Forelimb muscle (tissue), 1 donor: Measurements from ENCODE around the gene VAV3. TPM values are rescaled to one million over a fixed set of nuclear protein-coding genes. Genes with fewer than 3 reads are reported as not detected.
"Not testable (repeated sequence)": the region's sequence is repeated elsewhere in the genome, so short reads cannot be mapped to it uniquely, and the experiment has no call there.

Experiments
- DNase-seq: peaks from one replicate; pipeline ENCODE4 v3.0.0-alpha.2; 2013; ENCODE audit warnings: low read depth
- polyA plus RNA-seq: library from polyadenylated mRNA; unstranded; fragments of 120-200 nt; gene quantifications from one replicate; pipeline ENCODE4 v1.2.1, GENCODE V29; 2013; ENCODE audit not compliant: insufficient read length

Gene VAV3
- polyA plus RNA-seq, 1 donor: 3.3 TPM

DNA sequence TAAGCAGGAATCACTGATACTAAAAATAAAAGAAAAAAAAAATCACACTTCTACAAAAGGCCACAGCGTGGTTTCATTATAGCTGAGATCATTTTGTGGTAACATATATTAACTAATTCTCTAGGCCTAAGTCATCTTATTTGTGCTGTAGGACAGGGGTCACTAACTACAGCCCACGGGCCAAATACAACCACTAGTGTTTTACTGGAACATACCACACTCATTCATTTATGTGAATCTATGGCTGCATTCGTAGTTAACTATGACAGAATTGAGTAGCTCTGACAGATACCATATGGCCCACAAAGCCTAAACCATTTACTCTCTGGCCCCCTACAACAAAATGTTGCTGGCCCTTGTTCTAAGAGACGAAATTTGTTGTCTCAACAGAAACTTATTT lies 224.4 kb downstream of the VAV3 start:
- no peak for DNase-seq

DNA sequence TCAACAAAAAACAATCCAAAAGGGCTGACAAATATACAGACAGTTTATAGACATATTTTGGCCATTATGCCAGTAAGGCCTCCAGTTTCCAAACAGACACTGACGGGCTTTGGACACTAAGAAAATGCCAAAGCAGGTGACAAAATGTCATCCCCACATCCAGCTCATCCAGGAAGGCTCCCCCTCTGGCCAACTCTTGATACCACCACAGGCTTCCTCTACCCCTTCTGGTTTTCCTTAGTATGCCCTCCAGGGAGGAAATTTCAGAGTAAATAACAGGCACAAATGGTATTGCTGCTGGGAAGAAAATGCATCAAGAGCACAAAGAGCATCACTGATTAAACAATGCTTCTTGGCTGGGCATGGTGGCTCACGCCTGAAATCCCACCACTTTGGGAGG lies 225.3 kb downstream of the VAV3 start:
- DNase-seq: no peak

DNA sequence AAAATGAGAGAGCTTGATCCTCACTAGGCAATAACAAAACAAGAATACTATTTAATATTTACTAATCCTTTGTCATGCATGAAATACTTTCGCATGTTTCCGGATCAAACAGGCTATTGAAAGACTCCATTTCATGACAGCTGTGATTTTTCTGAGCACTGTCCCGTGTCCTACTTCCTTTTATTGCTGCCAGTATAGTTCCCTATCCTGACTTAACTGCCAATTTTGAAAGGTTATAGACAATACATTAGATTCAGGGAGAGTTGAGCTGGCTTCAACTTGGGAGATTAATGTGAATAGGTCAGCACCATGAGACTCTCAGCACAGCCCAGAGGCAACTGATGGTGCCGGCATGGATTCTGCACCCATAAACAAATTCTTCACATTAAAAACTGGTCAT lies 225.8 kb downstream of the VAV3 start:
- peak; percentile 9 for DNase-seq

DNA sequence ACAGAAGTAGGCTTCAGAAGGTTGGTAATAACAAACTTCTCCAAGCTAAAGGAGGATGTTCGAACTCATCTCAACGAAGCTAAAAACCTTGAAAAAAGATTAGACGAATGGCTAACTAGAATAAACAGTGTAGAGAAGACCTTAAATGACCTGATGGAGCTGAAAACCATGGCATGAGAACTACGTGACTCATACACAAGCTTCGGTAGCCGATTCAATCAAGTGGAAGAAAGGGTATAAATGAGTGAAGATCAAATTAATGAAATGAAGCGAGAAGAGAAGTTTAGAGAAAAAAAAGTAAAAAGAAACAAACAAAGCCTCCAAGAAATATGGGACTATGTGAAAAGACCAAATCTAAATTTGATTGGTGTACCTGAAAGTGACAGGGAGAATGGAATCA lies 231.6 kb downstream of the VAV3 start:
- not testable (repeated sequence) for DNase-seq

DNA sequence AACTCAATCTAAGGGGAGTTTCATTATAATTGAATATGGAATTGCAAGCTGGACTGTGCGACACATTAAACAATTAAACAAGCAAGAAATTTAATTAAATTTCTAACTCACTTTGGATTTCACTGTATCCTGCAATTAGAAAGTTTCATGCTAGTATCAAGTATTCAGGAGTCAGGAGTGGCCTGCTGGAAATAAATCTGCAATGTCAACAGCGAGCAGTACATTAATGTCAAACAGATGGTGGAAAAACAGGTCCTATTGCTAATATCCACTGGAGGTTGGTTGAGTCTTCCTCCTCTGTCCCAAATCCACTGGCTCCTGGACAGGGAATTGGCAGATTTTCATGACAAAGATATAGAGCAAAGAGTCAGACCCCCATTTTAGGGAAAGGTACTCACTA lies 237.1 kb downstream of the VAV3 start:
- no peak for DNase-seq

DNA sequence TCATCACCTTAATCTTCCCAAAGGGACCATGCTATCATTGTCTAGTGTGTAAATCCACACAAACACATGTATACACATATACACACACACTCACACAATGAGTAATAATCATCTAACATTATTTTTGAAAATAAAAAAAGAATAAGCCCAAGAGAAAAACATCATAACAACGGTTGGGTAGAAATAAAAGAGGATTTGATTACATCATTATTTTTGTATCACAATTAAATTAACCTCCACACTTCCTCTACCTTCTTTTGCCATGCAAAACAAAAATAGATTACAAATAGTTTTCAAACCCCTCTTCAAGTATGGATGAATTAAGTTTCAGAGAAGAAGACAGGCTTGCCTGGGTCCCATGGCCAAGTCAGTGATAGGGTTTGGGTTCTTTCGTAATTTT lies 238.1 kb downstream of the VAV3 start:
- no peak for DNase-seq

DNA sequence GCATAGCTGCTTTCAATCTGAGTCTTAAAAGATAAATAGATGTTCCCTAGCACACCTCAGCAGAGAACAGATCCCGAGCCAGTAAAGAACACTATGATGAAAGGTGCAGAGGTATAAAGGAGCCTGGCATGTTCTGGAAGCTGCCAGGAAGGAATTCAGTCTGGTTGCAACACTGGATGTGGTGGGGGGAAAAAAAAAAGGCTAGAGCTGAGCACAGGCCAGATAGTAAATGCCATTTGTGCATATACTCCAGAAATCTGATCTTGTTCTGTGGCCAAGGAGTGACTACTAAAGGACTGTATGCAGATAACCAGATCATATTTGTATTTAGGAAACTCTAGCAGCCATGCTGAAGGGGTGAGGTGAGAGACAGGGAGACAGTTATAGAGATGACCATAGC lies 240.3 kb downstream of the VAV3 start:
- no peak for DNase-seq

DNA sequence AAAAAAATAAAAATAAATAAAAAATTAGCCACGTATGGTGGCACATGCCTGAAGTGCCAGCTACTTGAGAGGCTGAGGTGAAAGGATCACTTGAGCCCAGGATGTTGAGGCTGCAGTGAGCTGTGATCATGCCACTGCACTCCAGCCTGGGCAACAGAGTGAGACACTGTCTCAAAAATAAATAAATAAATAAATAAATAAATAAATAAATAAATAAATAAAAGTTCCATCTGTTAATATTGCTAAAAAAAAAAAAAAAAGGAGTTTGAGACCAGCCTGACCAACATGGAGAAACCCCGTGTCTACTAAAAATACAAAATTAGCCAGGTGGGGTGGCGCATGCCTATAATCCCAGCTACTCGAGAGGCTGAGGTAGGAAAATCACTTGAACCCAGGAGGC lies 244.8 kb downstream of the VAV3 start:
- not testable (repeated sequence) for DNase-seq

DNA sequence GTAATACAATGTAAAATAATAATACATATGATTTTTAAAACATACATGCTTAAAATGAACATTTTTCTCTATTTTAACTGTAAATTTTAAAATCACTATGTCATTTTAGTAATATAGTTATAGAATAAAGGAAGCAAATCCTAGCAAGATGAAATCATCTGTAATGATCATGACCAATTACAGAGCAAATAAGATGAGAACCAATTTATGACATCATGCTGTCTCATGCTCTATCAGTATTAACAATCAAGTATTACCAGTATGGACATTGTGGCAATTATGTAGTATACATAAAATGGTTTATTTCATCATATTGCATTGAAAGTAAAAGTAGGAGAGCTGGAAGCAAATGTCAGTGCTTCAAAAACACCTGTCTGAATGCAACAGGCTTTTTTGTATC lies 255.0 kb downstream of the VAV3 start:
- no peak for DNase-seq

DNA sequence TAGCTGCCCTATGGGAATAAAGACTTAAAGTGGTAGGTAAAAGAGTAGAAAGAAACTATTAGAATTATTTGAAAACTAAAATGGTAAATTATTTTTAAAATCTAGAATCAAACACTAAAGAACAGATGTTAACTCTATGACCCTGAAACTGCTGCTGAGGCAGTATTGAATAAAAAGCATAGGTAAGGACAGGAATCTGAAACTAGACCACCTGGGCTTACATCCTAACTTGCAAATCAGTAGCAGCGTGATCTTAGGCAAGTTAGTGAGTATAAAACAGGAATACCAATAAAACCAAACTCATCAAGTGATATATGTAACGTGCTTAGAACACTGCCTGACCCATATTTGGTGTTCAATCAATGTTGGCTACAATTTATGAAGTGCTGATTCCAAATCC lies 257.9 kb downstream of the VAV3 start:
- no peak for DNase-seq

DNA sequence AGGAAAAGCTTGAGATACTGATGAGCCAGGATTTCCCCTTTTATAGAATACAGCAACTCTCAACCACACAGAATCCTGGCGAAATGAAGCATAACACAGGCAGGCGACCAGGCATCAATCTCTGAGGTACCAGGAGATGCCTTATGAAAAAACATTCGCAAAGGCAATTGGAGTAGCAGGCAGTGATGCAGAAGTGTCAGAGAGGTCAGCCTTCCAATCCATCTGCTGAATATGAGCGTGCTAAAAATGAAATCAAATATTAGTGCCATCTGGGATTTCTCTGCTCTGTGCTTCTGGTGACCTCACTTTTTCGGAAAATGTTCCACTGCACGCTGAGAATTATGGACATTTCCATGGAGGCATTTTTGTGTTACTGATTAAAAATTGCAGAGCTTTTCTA lies 258.8 kb downstream of the VAV3 start:
- DNase-seq: no peak

DNA sequence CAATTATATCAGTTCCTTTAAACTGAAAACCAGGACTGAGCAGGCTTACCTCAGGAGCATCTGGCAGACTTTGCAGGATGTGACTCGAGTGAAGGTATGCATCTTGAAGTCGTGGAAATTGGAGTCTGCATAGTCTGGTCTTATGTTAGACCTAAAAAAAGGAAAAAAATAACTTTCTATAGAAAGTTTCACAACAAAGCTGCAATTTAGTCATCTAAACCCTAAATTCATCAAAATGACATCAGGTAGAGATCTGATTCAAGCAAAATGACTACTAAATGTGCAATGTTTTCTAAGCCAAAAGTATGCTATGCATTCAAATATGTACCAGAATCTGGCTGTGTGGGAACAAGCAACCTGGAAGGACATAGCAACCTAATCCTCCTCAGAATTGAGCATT lies 260.1 kb downstream of the VAV3 start:
- no peak for DNase-seq

DNA sequence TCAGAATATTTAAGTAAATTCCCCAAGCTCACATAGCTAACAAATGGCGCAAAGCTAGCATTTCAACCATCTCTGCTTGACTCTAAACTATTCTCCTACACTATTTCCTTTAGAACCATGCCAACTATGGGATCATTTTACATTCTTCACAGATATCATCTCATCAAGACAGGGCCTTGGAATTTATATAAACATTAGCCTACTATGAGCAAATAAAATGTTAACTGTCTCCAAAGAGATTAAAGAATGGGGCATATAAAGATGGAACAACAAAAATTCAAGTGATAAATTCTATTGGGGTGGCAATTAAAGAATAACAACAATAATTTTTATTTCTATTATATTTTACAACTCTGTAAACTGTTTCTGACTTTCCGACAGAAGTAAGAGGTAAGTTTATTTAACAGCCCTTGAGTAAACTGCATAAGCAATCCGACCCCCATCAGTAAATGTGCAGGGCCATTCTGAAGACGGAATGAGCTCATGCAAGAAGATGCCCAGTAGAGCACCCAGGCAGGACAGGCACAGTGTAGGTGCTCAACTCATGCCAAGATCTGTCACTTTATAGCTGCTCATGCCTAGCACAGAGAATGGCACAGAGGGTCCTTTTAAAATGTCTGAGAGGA lies 261.9 kb downstream of the VAV3 start:
- DNase-seq: no peak

DNA sequence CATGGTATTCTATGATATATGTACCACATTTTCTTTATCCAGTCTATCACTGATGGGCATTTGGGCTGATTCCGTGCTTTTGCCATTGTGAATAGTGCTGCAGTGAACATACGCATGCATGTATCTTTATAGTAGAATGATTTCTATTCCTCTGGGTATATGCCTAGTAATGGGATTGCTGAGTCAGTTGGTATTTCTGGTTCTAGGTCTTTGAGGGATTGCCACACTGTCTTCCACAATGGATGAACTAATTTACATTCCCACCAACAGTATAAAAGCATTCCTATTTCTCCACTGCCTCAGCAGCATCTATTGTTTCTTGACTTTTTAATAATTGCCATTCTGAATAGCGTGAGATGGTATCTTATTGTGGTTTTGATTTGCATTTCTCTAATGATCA lies 264.3 kb downstream of the VAV3 start:
- DNase-seq: not testable (repeated sequence)

DNA sequence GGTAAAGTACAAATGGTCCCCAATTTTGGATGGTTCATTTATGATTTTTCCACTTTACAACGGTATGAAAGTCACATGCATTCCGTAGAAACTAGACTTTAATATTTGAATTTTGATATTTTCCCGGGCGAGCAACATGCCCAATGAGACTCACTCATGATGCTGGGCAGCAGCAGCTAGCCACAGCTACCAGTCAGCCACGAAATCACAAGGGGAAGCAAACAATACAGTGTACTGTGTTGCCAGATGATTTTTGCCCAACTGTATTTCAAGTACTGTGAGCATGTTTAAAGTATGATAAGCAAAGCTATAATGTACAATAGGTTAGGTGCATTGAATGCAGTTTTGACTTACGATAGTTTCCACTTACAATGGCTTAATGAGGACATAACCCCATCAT lies 266.8 kb downstream of the VAV3 start:
- no peak for DNase-seq

DNA sequence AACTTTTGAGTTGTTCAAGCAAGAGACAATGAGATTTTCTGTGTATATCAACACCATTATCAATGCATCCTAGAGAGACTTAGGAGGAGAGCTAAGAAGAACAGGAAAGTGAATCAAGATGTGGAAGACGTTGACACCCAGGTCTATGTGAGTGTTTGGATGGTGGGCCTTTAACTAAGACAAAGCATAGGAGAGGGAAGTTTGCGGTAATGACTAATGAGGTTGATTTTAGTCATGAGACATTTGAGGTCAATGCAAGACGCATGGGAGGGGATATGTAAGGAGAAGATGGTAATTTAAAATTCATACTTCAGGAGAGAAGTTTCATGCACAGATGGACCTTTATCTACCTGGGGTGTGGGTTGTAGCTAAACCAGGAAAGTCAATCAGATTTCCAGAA lies 269.6 kb downstream of the VAV3 start:
- no peak for DNase-seq

DNA sequence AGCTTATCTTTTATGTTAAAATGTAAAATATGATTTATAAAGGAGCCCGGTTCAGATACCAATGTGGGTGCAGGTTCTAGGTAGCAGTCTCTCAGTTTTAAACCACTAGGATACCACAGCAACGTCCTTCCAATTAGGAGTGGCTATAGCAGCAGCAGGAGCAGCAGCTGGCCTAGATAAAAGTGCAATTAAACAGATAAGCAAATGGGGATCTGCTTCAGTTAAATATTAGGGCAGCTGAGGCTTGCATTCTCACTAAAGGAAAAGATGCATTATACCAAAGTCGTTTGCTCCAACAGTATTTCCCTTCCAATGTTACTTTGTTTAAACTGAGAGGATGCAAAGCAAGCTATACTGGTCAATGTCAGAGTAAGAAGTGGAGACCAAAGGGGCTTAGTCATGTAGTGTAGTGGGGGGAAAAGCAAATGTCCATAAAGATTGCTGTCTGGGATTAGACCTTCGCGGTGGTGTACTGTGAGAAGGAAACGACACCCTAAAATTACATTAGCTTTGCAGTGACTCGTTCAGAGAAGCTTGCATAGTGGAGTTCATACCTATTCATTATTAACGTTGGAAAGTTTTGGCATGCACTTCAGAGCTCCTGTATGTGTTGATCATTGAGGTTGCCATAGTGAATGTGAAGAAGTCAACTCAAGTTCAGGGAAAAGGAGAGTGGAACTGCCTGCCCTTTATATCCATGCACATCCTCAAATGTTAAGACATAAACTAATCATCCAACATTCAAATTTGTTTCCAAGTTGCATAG lies 272.2 kb downstream of the VAV3 start:
- no peak for DNase-seq

DNA sequence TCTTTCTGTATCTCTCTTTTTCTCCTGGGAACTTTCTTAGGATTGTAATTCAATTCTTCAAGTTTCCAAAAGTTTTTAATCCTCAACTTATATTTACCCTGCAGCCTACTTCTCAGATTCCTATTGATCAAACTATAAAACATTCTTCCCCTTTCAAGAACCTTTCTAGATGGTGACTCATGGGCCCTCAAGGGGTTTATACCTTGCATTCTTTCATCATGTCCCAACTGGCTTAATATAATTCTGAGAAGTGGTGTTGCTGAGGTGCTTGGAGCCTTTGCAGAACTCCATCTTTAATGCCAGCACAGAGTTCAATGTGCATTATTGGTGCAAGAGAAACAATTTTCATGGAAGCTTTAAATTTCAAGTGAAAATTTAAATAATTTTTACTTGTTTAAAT lies 273.4 kb downstream of the VAV3 start:
- no peak for DNase-seq

DNA sequence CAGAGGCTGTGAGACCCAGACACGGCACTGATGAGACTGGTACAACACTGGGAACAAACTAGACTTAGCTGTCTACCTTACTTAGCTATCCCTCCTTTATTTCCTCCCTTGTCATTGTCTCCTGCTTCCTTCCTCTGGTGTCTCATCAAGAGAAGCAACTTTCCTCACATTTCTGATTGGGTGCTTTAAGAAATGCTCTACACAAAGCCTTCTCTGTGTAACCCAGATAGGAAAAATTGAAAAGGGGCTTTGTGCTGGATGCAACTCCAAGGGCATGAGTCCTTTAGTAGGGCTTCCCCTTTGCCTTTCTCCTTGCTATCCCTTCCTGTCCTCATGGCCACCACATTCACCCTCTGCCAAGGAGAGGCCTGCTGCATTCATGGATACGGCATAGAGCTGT lies 274.5 kb downstream of the VAV3 start:
- no peak for DNase-seq

DNA sequence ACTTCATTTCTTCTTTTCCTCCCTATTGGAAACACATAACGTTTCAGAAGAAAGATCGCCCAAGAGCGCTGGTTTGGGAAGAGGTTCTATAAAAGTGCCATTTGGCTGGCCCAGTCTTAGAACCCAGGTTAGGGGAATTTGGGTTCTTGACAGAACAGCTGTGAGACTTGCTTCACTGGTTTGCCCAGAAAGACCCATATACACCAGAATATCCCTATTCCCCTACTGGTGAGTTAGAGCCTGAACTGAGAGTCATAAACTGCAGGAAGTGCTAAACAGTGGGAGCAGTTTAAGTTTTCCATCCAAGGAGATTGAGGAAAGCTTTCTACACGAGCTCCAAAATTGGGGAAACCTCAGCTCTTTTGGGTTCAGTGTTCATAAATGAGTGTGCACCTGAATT lies 275.2 kb downstream of the VAV3 start:
- DNase-seq: no peak

DNA sequence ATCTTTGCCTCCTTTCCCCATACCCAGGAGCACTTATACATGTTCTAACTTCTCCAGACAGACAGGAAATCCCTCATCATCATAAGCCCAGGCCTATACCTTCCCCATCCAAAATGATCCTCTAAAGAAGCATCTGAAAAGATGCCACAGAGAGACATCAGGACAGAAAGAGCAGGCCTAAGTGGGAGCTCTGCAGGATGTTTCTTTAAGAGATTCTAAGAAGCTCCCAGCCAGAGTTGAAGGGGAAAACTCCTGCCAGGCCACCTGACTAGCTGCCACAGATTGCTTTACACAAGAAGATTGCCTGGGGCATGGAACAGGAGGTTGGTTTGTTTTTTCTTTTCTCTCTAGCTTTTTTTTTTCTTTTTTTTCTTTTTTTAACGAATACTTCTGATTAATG lies 275.8 kb downstream of the VAV3 start:
- DNase-seq: no peak

DNA sequence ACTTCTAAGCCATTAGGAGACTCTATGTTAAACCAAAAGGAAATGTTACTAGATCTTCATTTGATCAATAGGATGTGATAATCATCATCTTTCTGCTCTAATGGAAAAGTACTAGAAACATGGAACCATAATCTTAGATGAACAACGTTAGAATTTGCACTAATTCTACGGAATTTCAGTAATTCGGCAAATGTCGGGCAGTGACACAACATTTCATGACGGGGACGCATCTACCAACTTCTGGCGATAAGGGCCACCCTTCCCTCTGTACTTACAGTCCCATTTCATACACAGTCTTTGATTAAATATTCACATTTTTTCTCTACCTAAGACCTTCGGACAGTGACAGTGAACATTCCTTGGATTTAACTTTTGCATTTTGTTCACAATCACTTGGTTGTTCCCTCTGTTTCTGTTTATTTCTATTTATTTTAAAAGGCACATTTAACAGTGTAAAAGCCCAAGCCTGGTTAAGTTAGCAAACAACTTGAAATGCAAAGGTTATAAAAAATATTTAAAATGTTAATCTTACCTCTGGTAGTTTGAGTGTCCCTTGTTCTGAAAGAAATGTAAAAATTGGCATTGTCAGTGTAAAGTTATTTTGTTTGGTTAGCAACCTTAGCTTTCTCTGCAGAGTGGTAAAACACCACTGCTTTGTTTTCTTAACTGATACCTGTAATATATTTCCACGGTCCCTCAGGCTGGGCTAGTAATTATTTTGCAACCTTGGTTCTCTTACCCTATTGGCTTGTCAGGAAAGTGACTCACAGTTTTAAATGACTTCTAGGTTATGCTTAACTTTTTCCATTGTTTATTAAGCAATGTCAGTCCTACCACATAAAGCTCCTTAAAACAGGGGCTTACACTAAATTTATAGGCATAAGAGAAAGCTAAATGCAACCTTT lies 276.9 kb downstream of the VAV3 start:
- DNase-seq: no peak

DNA sequence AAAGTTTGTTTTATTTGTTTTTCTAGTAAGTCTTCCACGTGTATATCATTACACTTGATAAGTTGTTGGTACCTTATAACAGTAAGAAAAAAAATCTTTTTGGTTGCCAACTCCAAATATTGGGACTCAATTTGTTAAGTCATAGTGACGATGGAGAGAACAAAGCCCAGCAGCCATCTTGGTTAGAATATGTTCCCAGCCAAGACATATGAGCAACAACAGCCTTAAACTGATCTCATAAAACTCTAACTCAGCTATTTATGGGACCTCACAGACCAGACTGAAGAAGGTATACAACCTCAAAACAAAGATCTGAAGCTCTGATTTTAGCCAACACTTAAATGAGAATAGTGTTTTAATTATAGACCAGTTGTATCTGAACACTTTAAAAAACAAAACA lies 281.3 kb downstream of the VAV3 start:
- no peak for DNase-seq
